ENCODE results near the gene PANK4. TPM values are rescaled to one million over a fixed set of nuclear protein-coding genes. Genes with fewer than 3 reads are reported as not detected.

Gene PANK4
- total RNA-seq, 1 experiment from 2014 or later, result 24.4 TPM

DNA sequence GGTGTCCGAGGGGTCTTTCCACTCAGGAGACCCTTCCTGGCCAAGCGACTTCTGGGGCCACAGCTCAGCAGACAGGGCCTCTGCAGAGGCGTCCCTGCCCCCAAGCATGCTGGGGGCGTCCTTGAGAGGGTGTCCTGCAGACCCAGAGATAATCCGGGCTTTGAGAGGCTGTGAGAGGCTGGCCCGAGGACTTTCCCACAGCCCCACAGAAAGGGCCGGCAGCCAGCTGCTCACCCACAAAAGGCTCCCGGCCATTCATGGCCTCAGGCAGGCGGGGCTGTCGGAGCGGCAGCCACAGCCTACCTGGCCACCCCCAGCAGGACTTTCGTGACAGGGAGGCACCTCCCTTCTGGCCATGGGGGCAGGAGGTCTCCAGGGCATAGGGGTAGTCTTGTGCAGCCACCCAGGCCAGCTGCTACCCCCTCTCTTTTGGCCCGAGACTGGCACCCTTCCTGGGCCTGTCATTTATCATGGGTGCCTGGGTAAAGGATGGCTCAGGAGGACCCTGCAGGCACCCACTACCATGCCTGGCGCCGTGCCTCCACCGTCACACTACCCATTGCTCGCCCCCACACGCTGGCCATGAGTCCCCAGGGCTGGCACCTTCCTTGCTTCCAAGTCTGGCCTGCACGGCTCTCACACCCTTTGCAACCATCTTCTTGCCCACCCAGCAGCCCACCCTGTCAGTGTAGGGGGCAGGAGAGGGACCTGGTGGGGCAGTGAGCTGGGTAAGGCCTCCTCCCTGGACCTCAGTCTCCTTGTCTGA is 18.7 kb upstream of the PANK4 start:
- DNase-seq, result no peak
- intact Hi-C loops (cut with micrococcal nuclease; ENCODE audit: unreplicated experiment), result loop anchor here (10.0 kb wide), 1 partner anchor 350 kb away; the partner anchor contains the start of gene FAAP20
- no peaks in the 10 kb centered on the region for H3K27me3 Mint-ChIP-seq (ENCODE audit: unreplicated experiment)
- CTCF ChIA-PET, result interaction anchor here (0.6 to 1.7 kb wide), 2 partner anchors 19 to 551 kb away, joined by 3 to 8 read pairs; partner anchors contain the start of gene PANK4
- no peaks in the 10 kb centered on the region for H3K4me1 Mint-ChIP-seq (ENCODE audit: low read depth, unreplicated experiment)
- TF ChIP-seq, protein P1, sequence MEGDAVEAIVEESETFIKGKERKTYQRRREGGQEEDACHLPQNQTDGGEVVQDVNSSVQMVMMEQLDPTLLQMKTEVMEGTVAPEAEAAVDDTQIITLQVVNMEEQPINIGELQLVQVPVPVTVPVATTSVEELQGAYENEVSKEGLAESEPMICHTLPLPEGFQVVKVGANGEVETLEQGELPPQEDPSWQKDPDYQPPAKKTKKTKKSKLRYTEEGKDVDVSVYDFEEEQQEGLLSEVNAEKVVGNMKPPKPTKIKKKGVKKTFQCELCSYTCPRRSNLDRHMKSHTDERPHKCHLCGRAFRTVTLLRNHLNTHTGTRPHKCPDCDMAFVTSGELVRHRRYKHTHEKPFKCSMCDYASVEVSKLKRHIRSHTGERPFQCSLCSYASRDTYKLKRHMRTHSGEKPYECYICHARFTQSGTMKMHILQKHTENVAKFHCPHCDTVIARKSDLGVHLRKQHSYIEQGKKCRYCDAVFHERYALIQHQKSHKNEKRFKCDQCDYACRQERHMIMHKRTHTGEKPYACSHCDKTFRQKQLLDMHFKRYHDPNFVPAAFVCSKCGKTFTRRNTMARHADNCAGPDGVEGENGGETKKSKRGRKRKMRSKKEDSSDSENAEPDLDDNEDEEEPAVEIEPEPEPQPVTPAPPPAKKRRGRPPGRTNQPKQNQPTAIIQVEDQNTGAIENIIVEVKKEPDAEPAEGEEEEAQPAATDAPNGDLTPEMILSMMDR (IDR thresholded peaks at IDR 0.05; ENCODE audit: unreplicated experiment), result no peak
- H3K27ac Mint-ChIP-seq (ENCODE audit: unreplicated experiment), result no peak overlapping the region
- BruUV-seq (replicated peaks), result no TSS peak
- no peaks in the 10 kb centered on the region for H3K9me3 Mint-ChIP-seq (ENCODE audit: low read depth, unreplicated experiment)
- H3K36me3 Mint-ChIP-seq (ENCODE audit: insufficient read depth, unreplicated experiment), result peaks cover 15% of the 10 kb centered on the region
- no peak overlapping the region for H3K4me3 Mint-ChIP-seq (ENCODE audit: low read depth, unreplicated experiment)

DNA sequence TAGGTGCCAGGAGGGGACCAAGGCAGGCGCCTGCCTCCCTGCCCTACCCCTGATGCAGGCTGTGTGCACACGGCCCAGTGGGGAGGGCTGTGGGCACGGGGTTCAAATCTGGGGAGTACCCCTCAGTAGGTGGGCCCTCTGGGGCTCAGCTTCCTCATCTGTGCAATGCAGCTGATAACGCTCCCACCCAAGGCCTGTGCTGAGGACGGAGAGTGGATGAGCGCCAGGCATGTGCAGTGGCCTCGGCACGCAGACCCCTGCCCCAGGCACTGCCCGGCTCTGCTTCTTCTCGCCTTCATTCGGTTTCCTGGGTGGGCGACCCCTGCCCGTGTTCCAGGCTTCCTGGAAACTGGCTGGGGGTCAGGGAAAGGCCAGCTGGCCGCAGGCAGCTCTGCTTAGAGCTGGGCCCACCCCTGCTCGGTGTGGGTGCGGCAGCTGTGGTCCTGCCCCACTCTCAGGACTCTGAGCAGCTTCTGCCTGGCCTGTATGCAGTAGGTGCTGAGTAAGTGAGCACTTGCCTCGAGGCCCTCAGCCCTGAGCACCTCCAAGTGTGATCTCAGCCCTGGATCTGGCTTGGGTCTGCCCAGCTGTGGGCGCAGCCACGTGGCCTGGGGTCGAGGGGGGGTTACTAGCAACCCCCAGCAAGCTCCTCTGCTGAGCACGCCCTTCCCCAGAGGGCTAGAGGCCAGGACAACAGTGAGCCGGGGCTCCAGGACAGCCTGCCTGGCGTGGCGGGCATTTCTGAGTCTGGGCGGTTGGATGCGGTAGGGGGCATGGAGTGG is 17.9 kb upstream of the PANK4 start:
- H3K36me3 Mint-ChIP-seq (ENCODE audit: insufficient read depth, unreplicated experiment), result peaks cover 15% of the 10 kb centered on the region
- no TSS peak for BruUV-seq (replicated peaks)
- CTCF ChIA-PET, result no interaction called here
- H3K9me3 Mint-ChIP-seq (ENCODE audit: low read depth, unreplicated experiment), result no peaks in the 10 kb centered on the region
- no peak for DNase-seq
- H3K27me3 Mint-ChIP-seq (ENCODE audit: unreplicated experiment), result no peaks in the 10 kb centered on the region
- no peak overlapping the region for H3K27ac Mint-ChIP-seq (ENCODE audit: unreplicated experiment)
- intact Hi-C loops (cut with micrococcal nuclease; ENCODE audit: unreplicated experiment), result loop anchor here (10.0 kb wide), 1 partner anchor 349 kb away; the partner anchor contains the start of gene FAAP20
- TF ChIP-seq, protein P1 (IDR thresholded peaks at IDR 0.05; ENCODE audit: unreplicated experiment), result no peak
- no peak overlapping the region for H3K4me3 Mint-ChIP-seq (ENCODE audit: low read depth, unreplicated experiment)
- no peaks in the 10 kb centered on the region for H3K4me1 Mint-ChIP-seq (ENCODE audit: low read depth, unreplicated experiment)

DNA sequence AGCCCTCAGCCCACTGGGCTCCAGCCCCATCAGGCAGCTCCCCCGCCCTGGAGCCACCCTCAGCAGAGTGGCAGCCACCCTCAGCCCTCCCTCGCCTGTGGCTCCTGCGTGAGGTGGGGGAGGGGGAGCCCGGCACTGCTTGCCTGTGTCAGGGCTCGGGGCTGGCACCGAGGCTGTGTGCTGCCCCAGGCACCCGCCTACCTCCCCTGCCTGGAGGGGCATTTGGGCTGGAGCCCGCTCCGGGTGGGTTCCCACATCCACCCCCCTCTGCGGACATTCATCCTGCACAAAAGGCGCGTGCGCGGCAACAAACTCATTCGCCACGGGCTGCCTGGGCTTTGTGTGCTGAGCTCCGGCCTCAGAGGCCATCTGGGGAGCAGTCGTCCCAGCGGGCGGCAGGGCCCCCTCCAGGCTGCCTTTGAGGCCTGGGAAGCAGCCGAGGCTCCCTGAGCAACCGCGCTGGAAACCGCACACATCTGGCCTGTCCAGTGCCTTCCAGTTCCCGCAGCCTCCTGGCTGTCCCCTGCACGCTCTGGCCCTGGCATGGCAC is 17.2 kb upstream of the PANK4 start:
- no peak overlapping the region for H3K27ac Mint-ChIP-seq (ENCODE audit: unreplicated experiment)
- no TSS peak for BruUV-seq (replicated peaks)
- CTCF ChIA-PET, result no interaction called here
- no peak for DNase-seq
- intact Hi-C loops (cut with micrococcal nuclease; ENCODE audit: unreplicated experiment), result loop anchor here (10.0 kb wide), 1 partner anchor 349 kb away; the partner anchor contains the start of gene FAAP20
- no peaks in the 10 kb centered on the region for H3K4me1 Mint-ChIP-seq (ENCODE audit: low read depth, unreplicated experiment)
- no peak overlapping the region for H3K4me3 Mint-ChIP-seq (ENCODE audit: low read depth, unreplicated experiment)
- H3K9me3 Mint-ChIP-seq (ENCODE audit: low read depth, unreplicated experiment), result no peaks in the 10 kb centered on the region
- H3K36me3 Mint-ChIP-seq (ENCODE audit: insufficient read depth, unreplicated experiment), result peaks cover 15% of the 10 kb centered on the region
- no peaks in the 10 kb centered on the region for H3K27me3 Mint-ChIP-seq (ENCODE audit: unreplicated experiment)
- TF ChIP-seq, protein P1 (IDR thresholded peaks at IDR 0.05; ENCODE audit: unreplicated experiment), result no peak

- DNase-seq, result no peak
- Mint-ChIP-seq H3K36me3 (ENCODE audit: insufficient read depth, unreplicated experiment) (peaks cover 15% of the 10 kb centered on the region), H3K27ac (ENCODE audit: unreplicated experiment) (no peak overlapping the region), H3K4me1 (ENCODE audit: low read depth, unreplicated experiment) (no peaks in the 10 kb centered on the region), H3K27me3 (ENCODE audit: unreplicated experiment) (no peaks in the 10 kb centered on the region), H3K4me3 (ENCODE audit: low read depth, unreplicated experiment) (no peak overlapping the region), H3K9me3 (ENCODE audit: low read depth, unreplicated experiment) (no peaks in the 10 kb centered on the region)
- BruUV-seq (replicated peaks), result no TSS peak
- TF ChIP-seq, protein P1 (IDR thresholded peaks at IDR 0.05; ENCODE audit: unreplicated experiment), result no peak
- CTCF ChIA-PET, result no interaction called here
- intact Hi-C loops (cut with micrococcal nuclease; ENCODE audit: unreplicated experiment), result loop anchor here (10.0 kb wide), 1 partner anchor 348 kb away; the partner anchor contains the start of gene FAAP20
Observed at GRCh38 chr1:2542246-2542915, 16.0 kb upstream of the PANK4 start.
